HCT116 (cell line): ENCODE results near the gene CFAP54. TPM values are rescaled to one million over a fixed set of nuclear protein-coding genes. Genes with fewer than 3 reads are reported as not detected.

Experiments used
- ATAC-seq: fragments of 200-7000 bp; cut with Tn5 transposase; 2 replicates; pipeline ENCODE4 v1.9.1; 2020; ENCODE audit warnings: mild to moderate bottlenecking, moderate library complexity
- BruUV-seq: library from RNA; stranded (reverse); fragments of 400-500 nt; replicated peaks from 2 replicates; lab custom pipeline; 2021; lab: Mats Ljungman, UMichigan
- CTCF ChIA-PET: fragments of 300-600 bp; sonication (Branson Sonifier 250); formaldehyde crosslinking; loops from one replicate; lab custom pipeline; 2021; ENCODE audit warnings: antibody characterized with exemption; lab: Charles Lee
- POLR2A ChIA-PET: fragments of 300-600, 350-600 bp; sonication (Branson Sonifier 250); formaldehyde crosslinking; loops from one replicate; lab custom pipeline; 2021; ENCODE audit warnings: antibody characterized with exemption; lab: Charles Lee
- RAD21 ChIA-PET, 2 experiments: fragments of 300-600 bp; sonication (Branson Sonifier 250); formaldehyde crosslinking; loops; one replicate each; lab custom pipeline; 2023; ENCODE audit warnings: low total read pairs in 2 of 2; ENCODE audit not compliant: uncharacterized antibody in 2 of 2, unreplicated experiment in 2 of 2, low non-redundant PET in 1 of 2; lab: Charles Lee
- DNase-seq: peaks from one replicate; pipeline ENCODE4 v3.0.0-alpha.2; 2010; ENCODE audit warnings: low read depth, low spot score
- H2AFZ ChIP-seq: fragments of 200-600 bp; shearing (Covaris generic), sonication (generic); 2 replicates; pipeline ENCODE4 v1.6.1; 2017; ENCODE audit warnings: low read depth, mixed run types, mixed read lengths, antibody characterized with exemption, low read length; ENCODE audit not compliant: poor library complexity, severe bottlenecking
- H3K27ac ChIP-seq: 2 replicates; pipeline ENCODE4 v1.5.1; 2012; ENCODE audit warnings: low read depth, low read length
- H3K27me3 ChIP-seq: fragments of 200-600 bp; sonication (generic); 2 replicates; pipeline ENCODE4 v1.6.1; 2016; ENCODE audit warnings: mixed run types, low read length, mixed read lengths; ENCODE audit not compliant: insufficient read depth
- H3K36me3 ChIP-seq, 2 experiments: fragments of 200-500 bp in 1 of 2; fragments of 200-600 bp in 1 of 2; sonication (Bioruptor generic) in 1 of 2; sonication (generic) in 1 of 2; 2 replicates each; pipeline versions ENCODE4 v1.5.1 to v1.6.1; 2014 to 2016; ENCODE audit warnings: low read length in 2 of 2, inconsistent platforms in 1 of 2, mixed read lengths in 1 of 2, mixed run types in 1 of 2; ENCODE audit not compliant: insufficient read depth in 2 of 2, control insufficient read depth in 1 of 2
- H3K4me1 ChIP-seq, 2 experiments: fragments of 200-600 bp in 1 of 2; sonication (generic) in 1 of 2; 2 replicates each; pipeline versions ENCODE4 v1.5.1 to v1.6.1; 2012 to 2017; ENCODE audit warnings: low read length in 2 of 2, inconsistent platforms in 1 of 2, mild to moderate bottlenecking in 1 of 2, mixed read lengths in 1 of 2, mixed run types in 1 of 2, moderate library complexity in 1 of 2; ENCODE audit not compliant: insufficient read depth in 2 of 2, control insufficient read depth in 1 of 2
- H3K4me2 ChIP-seq: fragments of 200-600 bp; sonication (generic); 2 replicates; pipeline ENCODE4 v1.6.1; 2017; ENCODE audit warnings: mixed run types, low read length, mixed read lengths
- H3K4me3 ChIP-seq, 2 experiments: fragments of 200-600 bp in 1 of 2; sonication (generic) in 1 of 2; replicated peaks in 1 of 2; 2 replicates each; pipeline ENCODE4 v1.5.1; 2011 to 2016; ENCODE audit warnings: low read length in 2 of 2, control low read depth in 1 of 2, low read depth in 1 of 2, mild to moderate bottlenecking in 1 of 2, mixed read lengths in 1 of 2, mixed run types in 1 of 2
- H3K79me2 ChIP-seq: fragments of 200-600 bp; sonication (generic); 2 replicates; pipeline ENCODE4 v1.6.1; 2017; ENCODE audit warnings: mild to moderate bottlenecking, mixed run types, low read length, moderate library complexity, mixed read lengths; ENCODE audit not compliant: insufficient read depth
- H3K9ac ChIP-seq: fragments of 200-600 bp; sonication (generic); 2 replicates; pipeline ENCODE4 v1.6.1; 2016; ENCODE audit warnings: low read length, mixed read lengths
- H3K9me2 ChIP-seq: fragments of 200-600 bp; sonication (generic), shearing (Covaris generic); 2 replicates; pipeline ENCODE4 v1.6.1; 2017; ENCODE audit warnings: mixed run types, mild to moderate bottlenecking, moderate library complexity; ENCODE audit not compliant: insufficient read depth
- H3K9me3 ChIP-seq, 2 experiments: fragments of 200-500 bp in 1 of 2; fragments of 200-600 bp in 1 of 2; sonication (Bioruptor generic) in 1 of 2; sonication (generic) in 1 of 2; 2 replicates each; pipeline ENCODE4 v1.6.1; 2014 to 2017; ENCODE audit warnings: low read length in 2 of 2, mixed read lengths in 2 of 2, inconsistent platforms in 1 of 2, low read depth in 1 of 2, mild to moderate bottlenecking in 1 of 2, mixed run types in 1 of 2, moderate library complexity in 1 of 2; ENCODE audit not compliant: control insufficient read depth in 1 of 2, insufficient read depth in 1 of 2
- H4K20me1 ChIP-seq: fragments of 200-600 bp; sonication (generic), shearing (Covaris generic); 2 replicates; pipeline ENCODE4 v1.6.1; 2017; ENCODE audit warnings: mixed run types, mild to moderate bottlenecking, moderate library complexity; ENCODE audit not compliant: insufficient read depth
- ATF3 ChIP-seq: IDR thresholded peaks from 2 replicates; pipeline ENCODE4 v1.6.1; 2012
- CBX3 ChIP-seq: IDR thresholded peaks from 2 replicates; pipeline ENCODE4 v1.6.1; 2012; ENCODE audit warnings: low read depth
- CEBPB ChIP-seq: IDR thresholded peaks from 2 replicates; pipeline ENCODE4 v1.6.1; 2012; ENCODE audit warnings: low read depth
- CTCF ChIP-seq, 3 experiments: fragments of 200-600 bp in 1 of 3; sonication (generic) in 1 of 3; IDR thresholded peaks in 2 of 3; conservative IDR thresholded peaks in 1 of 3; 2 replicates each; pipeline ENCODE4 v1.5.1; 2012 to 2017; ENCODE audit warnings: low read depth in 2 of 3, low read length in 2 of 3, antibody characterized with exemption in 1 of 3, borderline replicate concordance in 1 of 3, control low read depth in 1 of 3, mild to moderate bottlenecking in 1 of 3, mixed read lengths in 1 of 3, mixed run types in 1 of 3, moderate library complexity in 1 of 3; ENCODE audit not compliant: insufficient read depth in 1 of 3
- EGR1 ChIP-seq: IDR thresholded peaks from 2 replicates; pipeline ENCODE4 v1.6.1; 2012; ENCODE audit warnings: low read depth
- ELF1 ChIP-seq: IDR thresholded peaks from 2 replicates; pipeline ENCODE4 v1.6.1; 2012; ENCODE audit warnings: low read depth, borderline replicate concordance
- EZH2 ChIP-seq: fragments of 200-600 bp; sonication (generic); IDR thresholded peaks from 2 replicates; pipeline ENCODE4 v1.6.1; 2017; ENCODE audit warnings: antibody characterized with exemption, mixed run types
- FOSL1 ChIP-seq: IDR thresholded peaks from 2 replicates; pipeline ENCODE4 v1.6.1; 2012; ENCODE audit warnings: low read depth
- JUND ChIP-seq: IDR thresholded peaks from 2 replicates; pipeline ENCODE4 v1.6.1; 2012
- MAX ChIP-seq: IDR thresholded peaks from 2 replicates; pipeline ENCODE4 v1.6.1; 2012
- POLR2A ChIP-seq: IDR thresholded peaks from 2 replicates; pipeline ENCODE4 v1.7.0; 2011; ENCODE audit warnings: borderline replicate concordance; ENCODE audit not compliant: insufficient read depth, insufficient read length; ENCODE audit errors: extremely low read depth
- POLR2AphosphoS5 ChIP-seq: IDR thresholded peaks from 2 replicates; pipeline ENCODE4 v1.6.1; 2011; ENCODE audit warnings: mild to moderate bottlenecking, low read depth, low read length, moderate library complexity
- RAD21 ChIP-seq: IDR thresholded peaks from 2 replicates; pipeline ENCODE4 v1.6.1; 2012; ENCODE audit warnings: low read depth, mild to moderate bottlenecking
- REST ChIP-seq: IDR thresholded peaks from 2 replicates; pipeline ENCODE4 v1.6.1; 2012; ENCODE audit warnings: low read depth
- SIN3A ChIP-seq: IDR thresholded peaks from 2 replicates; pipeline ENCODE4 v1.6.1; 2012; ENCODE audit warnings: low read depth
- SP1 ChIP-seq: IDR thresholded peaks from 2 replicates; pipeline ENCODE4 v1.6.1; 2012; ENCODE audit warnings: low read depth
- SRF ChIP-seq: IDR thresholded peaks from 2 replicates; pipeline ENCODE4 v1.6.1; 2012; ENCODE audit warnings: low read depth
- ZBTB33 ChIP-seq: IDR thresholded peaks from 2 replicates; pipeline ENCODE4 v1.6.1; 2011; ENCODE audit warnings: mild to moderate bottlenecking, low read length, moderate library complexity; ENCODE audit not compliant: insufficient replicate concordance; ENCODE audit errors: extremely low read depth
- ZFX ChIP-seq: fragments of 450-650 bp; IDR thresholded peaks from 2 replicates; pipeline ENCODE4 v1.6.1; 2017
- intact Hi-C: fragments of 100-400 bp; cut with micrococcal nuclease; formaldehyde crosslinking; loops from 2 replicates; pipeline ENCODE4 v1.10.0; 2022
- total RNA-seq: library from RNA; stranded (reverse); gene quantifications from one replicate; pipeline ENCODE4 v1.2.1, GENCODE V29; 2021; ENCODE audit not compliant: unreplicated experiment

Gene CFAP54
- total RNA-seq, 1 experiment from 2014 or later, result 0.25 TPM

- H3K27ac ChIP-seq, result no peak overlapping the region
- peaks cover 8% of the 10 kb centered on the region; the same call in 1 of the 2 replicates for H3K27me3 ChIP-seq
- no peaks in the 10 kb centered on the region for H3K79me2 ChIP-seq
- no peaks in the 10 kb centered on the region for H4K20me1 ChIP-seq
- ATAC-seq (no peak), DNase-seq (no peak)
- CTCF ChIA-PET, result no interaction called here
- BruUV-seq, result no TSS peak
- no peak overlapping the region for H2AFZ ChIP-seq
- RAD21 ChIA-PET, result no interaction called here
- intact Hi-C loops, result no loop called here
- no peak overlapping the region for H3K9ac ChIP-seq
- no peak overlapping the region for H3K4me3 ChIP-seq
- no peaks in the 10 kb centered on the region for H3K36me3 ChIP-seq
- no peaks in the 10 kb centered on the region for H3K4me1 ChIP-seq
- POLR2A ChIA-PET, result no interaction called here
- no peaks in the 10 kb centered on the region for H3K9me2 ChIP-seq
- no peaks in the 10 kb centered on the region for H3K9me3 ChIP-seq
- no peak overlapping the region for H3K4me2 ChIP-seq
- TF ChIP-seq SP1, result no peak
- no peak for TF ChIP-seq ELF1
- TF ChIP-seq CEBPB, result no peak
- TF ChIP-seq REST, result no peak
- TF ChIP-seq EGR1, result no peak
- TF ChIP-seq ZBTB33, result no peak
- no peak for TF ChIP-seq CTCF (IDR thresholded peaks at IDR 0.05 in 2 of 3, conservative IDR thresholded peaks at IDR 0.05 in 1 of 3; ENCODE audit: borderline replicate concordance in 1 of 3, insufficient read depth in 1 of 3, low read depth in 2 of 3, low read length in 2 of 3)
- no peak for TF ChIP-seq POLR2AphosphoS5
- TF ChIP-seq MAX, result no peak
- TF ChIP-seq POLR2A, result no peak
- no peak for TF ChIP-seq CBX3
- no peak for TF ChIP-seq ATF3
- no peak for TF ChIP-seq FOSL1
- no peak for TF ChIP-seq JUND
- no peak for TF ChIP-seq ZFX
- no peak for TF ChIP-seq SRF
- TF ChIP-seq RAD21, result no peak
- no peak for TF ChIP-seq EZH2
- no peak for TF ChIP-seq SIN3A
These were observed 361.3 kb downstream of the CFAP54 start for GRCh38 chr12:96850676-96851075.
